Ramos (cell line): ENCODE data around the gene TAT.
"Not testable (repeated sequence)": the region's sequence is repeated elsewhere in the genome, so short reads cannot be mapped to it uniquely, and the experiment has no call there.

ENCODE experiments used
- in situ Hi-C: fragments of 300-500 bp; cut with MboI; formaldehyde crosslinking; loops from one replicate; pipeline ENCODE4 v1.14.3; 2022; ENCODE audit warnings: low sequenced_read_pairs; ENCODE audit not compliant: unreplicated experiment

TAT gene

DNA sequence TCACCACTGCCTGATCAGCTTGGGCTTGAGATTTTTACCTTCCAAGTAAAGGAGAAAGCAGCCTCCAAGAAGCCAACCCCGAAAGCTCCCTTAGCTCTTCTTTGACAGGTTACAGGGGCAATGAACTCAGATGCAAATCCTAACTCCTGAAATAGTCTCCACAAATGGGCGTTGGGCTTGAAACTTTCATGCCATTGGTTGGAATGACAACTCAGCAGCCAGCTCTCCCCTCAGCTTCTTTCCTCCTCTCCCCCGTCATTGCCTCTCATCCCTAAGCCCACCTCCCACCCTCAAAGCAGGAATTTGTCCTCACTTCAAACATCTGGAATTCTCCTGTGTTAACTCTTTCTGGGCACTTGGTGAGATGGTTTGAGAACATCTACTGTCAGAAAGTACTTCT lies at the start of gene TAT:
TAT (minus strand) TSS at position 122 of the 400 bp plus-strand sequence. CDS start 677 bp downstream, outside the sequence.
- in situ Hi-C loops: no loop called here

DNA sequence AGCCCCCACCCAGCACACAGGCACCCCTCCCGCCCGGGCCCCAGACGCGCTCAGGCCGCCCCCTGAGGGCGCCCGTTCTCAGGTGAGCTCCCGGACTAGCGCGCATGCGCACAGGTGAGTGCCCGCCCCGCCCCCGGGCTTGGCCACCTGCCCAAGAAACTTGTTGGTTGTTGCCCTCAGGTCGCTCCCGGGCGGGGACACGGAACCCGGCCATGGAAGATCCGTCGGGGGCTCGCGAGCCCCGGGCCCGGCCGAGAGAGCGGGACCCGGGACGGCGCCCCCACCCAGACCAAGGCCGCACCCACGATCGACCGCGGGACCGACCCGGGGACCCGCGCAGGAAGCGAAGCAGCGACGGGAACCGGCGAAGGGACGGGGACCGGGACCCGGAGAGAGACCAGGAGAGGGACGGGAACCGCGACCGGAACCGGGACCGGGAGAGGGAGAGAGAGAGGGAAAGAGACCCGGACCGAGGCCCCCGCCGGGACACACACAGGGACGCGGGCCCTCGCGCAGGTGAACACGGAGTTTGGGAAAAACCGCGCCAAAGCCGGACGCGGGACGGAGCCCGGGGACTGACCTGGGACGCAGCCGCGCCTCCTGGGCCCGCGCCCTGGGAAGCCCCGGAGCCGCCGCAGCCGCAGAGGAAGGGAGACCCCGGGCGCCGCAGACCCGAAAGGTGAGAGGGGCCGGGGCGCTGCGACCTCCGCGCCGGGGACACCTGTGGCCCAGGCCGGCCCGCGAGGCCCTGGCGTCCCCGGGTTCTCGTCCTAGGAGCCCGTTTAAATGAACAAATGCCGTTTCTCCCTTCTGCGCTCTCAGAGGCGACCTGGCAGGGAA lies 49.3 kb upstream of the TAT start, which contains the start of gene MARVELD3:
MARVELD3 (plus strand) TSS at position 167 of the 840 bp plus-strand sequence; CDS start at position 213, 46 bp downstream.
- in situ Hi-C loops: no loop called here

DNA sequence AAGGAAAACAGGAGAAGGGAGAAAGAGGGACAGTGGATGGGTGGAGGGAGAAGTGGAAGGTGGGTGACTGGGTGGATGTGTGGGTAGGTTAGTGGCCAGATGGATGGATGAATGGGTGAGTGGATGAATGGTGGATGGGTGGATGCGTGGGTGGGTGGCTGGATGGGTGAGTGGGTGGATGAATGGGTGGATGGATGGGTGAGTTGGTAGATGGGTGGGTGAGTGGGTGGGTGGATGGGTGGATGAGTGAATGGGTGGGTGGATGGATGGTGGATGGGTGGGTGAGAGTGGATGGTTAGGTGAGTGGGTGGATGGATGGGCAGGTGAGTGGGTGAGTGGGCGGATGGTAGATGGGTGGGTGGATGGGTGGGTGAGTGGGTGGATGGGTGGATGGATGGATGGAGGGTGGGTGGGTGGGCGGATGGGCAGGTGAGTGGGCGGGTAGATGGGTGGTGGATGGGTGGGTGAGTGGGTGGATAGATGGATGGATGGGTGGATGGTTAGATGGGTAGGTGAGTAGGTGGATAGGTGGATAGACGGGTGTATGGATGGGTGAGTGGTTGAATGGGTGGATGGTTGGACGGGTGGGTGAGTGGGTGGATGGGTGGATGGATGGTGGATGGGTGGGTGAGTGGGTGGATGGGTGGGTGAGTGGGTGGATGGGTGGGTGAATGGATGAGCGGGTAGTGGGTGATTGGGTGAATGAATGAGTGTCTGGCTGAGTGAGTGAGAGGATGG lies 48.4 kb upstream of the TAT start:
- in situ Hi-C loops: no loop called here

DNA sequence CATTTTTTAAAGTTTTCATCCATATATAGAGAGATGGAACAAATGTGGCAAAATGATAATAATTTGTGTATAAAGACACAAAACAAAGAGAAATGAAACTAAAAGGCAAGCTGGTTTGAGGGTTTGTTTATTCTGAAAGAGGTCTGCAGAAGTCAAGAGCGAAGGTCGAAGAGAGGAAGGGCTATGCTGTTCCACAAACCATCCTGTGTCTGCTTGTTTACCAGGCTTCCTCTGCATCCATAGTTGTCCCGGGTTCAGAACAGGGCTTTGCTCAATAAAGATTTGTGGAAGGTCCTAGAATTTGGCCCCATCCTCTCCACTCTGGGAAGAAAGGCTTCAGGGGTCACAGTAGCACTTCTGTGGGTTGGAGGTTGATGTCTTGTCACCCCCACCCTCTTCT lies 46.7 kb upstream of the TAT start:
- in situ Hi-C loops: no loop called here

DNA sequence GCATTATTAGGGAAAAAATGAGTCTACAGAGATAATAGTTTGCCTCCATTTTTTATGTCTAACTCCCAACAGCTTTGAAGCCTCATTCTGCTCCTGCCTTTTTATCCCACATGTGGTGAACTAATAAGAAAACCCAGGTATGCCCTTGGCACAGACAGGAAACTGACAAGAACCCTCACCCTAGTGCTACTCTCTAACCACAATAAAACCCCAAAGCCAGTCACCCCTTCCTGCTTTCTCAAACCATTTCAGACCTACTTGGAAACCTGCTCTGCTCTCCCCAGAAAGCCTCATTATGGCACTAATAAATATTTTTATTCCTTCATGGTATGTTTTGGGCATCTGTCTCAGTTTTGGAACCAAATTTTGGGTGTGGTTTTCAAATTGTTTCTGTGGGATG lies 45.2 kb upstream of the TAT start:
- in situ Hi-C loops: no loop called here

DNA sequence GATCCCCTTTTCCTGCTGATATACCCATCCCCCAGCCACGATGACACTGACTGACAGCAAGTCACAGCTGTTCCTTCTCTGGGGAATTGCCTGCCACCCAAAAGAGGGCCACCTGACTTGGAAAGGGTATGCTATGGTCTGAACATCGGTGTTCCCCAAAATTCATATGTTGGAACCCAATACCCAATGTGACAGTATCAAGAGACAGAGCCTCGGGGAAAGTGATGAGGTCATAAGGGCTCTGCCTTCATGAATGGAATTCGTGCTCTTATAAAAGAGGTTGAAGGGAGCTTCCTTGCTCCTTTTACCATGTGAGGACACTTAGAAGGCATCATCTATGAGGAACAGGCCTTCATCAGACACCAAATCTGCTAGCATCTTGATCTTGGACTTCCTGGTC lies 41.5 kb upstream of the TAT start:
- in situ Hi-C loops: no loop called here

DNA sequence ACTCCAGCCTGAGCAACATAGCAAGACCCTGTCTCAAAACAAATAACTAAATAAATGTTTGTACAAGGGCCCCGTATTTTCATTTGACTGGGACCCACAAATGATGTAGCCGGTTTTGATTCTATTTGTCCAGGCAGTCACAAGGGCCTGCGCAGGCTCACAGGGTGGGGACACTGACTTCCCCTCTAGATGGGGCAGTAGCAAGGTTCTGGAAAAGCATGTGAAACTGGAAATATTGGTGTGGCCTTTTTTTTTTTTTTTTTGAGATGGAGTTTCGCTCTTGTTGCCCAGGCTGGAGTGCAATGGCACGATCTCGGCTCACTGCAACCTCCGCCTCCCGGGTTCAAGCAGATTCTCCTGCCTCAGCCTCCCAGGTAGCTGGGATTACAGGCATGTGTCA lies 38.1 kb upstream of the TAT start:
- in situ Hi-C loops: loop anchor here (5.0 kb wide), 1 partner anchor 203 kb away; no protein-coding TSS in a partner anchor

DNA sequence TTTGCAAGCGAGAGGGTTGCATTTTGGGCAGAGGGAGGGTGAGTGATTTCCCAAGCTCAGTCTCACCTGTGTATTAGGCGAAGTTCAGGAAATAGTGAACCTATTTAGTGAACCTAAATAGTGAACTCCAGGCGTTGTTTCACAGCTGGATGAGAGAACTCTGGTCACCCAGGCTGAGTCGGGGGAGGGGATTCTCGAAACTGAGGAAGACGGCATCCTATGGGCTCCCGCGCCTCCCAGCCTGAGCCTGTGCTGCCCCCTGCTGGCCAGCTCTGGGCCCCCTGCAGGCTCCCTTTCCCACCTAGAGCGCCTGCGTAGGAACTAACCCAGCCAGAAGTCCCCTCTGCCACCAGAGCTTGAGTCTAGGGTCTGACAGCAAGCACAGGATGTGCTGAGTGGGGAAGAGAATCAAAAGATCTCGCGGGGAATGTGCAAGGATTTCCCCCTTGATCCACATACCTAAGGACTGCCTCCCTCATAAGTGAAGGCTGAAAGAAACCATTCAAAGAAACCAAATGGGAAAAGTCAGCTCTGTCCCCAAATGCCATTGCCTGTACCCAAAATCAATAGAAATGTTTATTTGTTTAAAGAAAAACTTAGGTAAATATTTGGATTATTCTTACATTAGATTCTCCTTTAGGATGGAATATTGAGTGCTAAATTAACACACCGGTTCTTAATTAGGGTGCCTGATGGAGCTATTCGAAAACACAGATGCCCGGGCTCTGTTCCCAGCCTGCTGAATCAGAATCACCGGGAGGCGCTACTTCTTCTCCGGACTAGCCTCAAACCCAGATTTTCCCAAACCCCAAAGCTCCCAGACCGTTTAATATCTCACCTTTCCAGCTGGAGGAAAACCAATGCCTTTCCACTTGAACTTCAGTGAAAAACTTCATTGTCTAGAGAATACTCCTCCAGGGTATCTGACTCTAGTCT lies 34.3 kb upstream of the TAT start:
- in situ Hi-C loops: loop anchor here (5.0 kb wide), 1 partner anchor 199 kb away; no protein-coding TSS in a partner anchor

DNA sequence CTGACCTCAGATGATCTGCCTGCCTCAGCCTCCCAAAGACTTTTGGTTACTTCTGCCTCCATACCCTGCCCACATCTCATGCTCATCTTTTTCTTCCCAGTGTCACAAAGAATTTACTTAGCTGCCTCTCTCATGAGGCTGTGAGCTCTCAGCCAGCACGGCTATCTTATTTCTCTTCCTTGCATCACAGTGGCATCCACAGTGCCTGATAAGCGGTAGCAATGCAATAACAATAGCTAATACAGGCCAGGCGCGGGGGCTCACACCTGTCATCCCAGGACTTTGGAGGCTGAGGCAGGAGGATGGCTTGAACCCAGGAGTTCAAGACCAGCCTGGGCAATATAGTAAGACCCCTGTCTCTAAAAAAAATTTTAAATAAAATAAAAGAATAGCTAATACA lies 33.6 kb upstream of the TAT start:
- in situ Hi-C loops: loop anchor here (5.0 kb wide), 1 partner anchor 198 kb away; no protein-coding TSS in a partner anchor

DNA sequence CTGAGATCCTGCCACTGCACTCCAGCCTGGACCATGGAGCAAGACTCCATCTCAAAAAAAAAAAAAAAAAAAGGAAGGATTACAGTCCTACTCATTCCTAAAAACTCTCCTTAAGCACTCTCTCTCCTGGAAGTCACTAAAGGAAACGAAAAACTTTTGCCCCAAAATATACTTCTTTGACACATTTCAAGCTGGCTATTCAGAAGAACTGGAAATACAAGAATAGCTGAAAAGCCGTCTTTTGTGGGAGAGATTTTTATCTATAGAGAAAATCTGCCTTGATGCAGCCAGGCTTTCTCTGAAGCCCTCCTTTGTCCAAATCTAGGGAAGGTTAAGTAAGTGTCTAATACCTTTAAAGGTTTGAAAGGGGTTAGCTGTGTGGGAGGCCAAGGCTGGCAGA lies 32.2 kb upstream of the TAT start:
- in situ Hi-C loops: no loop called here

DNA sequence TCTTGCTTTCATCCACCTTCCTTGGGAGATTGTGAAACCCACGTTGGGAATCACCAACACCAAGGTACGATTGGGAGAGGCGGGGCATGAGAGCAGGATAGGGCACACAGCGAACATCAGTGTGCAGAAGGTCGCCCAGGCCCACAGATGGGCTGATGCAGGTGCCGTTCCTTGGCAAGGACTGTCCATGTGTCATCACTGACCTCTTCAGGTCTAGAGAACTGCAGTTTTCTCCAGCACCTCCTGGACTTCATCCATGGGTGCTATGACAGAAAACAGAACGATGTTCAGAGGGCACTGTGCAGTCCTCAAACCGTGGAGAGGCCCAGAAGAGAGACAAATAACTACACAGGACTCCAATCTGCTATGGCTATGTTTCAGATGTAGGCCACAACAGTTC lies 23.9 kb upstream of the TAT start:
- in situ Hi-C loops: no loop called here

DNA sequence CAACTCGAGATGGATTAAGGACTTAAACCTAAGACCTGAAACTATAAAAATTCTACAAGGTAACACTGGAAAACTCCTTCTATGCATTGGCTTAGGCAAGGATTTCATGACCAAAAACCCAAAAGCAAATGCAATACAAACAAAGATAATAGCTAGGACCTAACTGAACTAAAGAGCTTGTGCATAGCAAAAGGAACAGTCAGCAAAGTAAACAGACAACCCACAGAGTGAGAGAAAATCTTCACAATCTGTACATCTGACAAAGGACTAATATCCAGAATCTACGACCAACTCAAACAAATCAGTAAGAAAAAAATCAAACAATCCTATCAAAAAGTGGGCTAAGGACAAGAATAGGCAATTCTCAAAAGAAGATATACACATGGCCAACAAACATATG lies 21.5 kb upstream of the TAT start:
- in situ Hi-C loops: not testable (repeated sequence)

DNA sequence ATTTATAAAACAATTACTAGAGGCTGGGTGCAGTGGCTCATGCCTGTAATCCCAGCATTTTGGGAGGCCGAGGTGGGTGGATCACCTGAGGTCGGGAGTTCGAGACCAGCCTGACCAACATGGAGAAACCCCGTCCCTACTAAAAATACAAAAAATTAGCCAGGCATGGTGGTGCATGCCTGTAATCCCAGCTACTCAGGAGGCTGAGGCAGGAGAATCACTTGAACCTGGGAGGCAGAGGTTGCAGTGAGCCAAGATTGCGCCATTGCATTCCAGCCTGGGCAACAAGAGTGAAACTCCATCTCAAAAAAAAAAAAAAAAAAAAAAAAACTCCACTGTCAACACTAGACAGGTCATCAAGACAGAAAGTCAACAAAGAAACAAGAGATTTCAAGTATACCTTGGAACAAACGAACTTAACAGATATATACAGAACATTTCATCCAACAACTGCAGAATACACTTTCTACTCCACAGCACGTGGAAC lies 18.5 kb upstream of the TAT start:
- in situ Hi-C loops: not testable (repeated sequence)

DNA sequence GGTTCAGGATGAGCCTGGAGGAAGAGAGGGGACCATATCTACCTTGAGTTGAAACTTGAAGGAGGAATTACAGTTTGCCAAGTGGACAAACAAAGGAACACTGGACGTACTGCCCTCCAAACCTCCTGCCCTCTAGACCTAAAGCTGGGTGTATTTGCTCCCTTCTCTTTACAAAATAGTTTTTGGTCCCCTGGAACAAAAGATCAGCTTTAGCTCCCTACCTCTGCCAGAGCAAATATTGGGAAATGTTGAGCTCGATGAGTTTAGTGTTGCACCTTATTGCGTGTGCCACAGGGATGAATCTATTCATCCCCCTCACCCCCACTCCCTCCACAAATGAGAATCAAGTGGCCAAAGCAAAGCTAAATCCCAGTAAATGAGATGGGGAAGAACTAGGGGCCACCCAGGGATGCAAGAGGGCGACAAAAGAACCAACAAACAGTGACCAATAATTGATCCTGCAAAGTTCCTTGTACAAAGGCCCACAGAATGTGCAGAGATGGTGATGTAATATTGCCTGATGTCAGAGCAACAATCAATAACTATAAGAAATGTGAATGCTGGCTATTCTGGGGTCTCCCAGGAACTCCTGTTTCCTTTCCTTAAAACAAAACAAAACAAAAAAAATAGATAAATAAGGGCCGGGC lies 17.2 kb upstream of the TAT start:
- in situ Hi-C loops: no loop called here

DNA sequence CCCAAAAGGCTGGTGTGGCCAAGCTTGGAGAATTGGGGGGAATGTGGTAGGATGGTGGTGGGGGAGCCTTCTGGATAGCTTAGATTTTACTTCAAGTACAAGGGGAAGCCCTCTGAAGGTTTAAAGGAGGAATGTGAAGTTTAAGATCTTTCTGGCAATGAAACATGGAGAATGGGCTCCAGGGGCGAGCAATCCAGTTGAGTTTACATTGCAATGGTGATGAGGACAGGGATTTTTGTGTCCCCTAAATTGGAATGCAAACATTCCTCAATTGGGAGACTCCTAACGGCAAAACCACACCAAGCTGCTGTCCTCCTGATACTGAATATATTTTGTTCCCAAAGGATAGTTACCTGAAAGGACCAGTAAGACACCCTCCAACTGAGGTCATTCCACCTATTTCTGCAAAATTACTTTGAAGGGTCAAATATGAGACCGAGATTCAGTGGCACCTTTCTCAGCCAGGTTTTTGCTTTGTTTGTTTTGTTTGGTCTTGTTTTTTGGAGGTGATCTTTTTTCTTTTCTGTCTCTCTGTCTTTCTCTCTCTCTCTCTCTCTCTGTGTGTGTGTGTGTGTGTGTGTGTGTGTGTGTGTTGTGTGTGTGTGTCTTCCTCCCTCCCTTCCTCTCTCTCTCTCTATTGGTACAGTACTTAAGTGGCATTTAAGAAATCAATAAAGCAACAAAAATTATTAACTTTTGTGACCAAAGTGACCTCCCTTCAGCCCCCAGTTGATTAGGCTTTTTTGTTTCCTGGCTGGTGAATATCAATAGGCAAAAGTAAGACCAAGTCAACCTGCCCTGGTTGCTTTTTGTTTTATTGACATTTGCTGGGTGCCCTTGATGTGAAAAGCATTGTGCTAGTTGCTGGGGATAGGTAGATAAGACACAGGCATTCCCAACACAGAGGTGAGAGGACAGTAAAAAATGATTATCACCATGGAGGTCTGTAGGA lies 16.4 kb upstream of the TAT start:
- in situ Hi-C loops: no loop called here

DNA sequence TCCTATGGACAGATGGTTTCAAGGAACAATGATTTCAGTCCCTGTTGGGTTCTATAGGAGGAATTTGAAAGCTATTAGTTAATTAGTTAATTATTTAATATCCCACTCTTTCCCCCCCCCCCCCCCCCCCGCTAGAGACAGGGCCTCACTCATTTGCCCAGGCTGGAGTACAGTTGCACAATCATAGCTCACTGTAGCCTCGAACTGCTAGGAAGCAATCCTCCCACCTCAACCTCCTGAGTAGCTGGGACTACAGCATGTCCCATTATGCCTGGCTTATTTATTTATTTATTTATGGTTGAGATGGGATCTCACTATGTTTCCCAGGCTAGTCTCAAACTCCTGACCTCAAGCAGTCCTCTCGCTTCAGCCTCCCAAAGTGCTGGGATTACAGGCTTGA lies 15.0 kb upstream of the TAT start:
- in situ Hi-C loops: no loop called here

DNA sequence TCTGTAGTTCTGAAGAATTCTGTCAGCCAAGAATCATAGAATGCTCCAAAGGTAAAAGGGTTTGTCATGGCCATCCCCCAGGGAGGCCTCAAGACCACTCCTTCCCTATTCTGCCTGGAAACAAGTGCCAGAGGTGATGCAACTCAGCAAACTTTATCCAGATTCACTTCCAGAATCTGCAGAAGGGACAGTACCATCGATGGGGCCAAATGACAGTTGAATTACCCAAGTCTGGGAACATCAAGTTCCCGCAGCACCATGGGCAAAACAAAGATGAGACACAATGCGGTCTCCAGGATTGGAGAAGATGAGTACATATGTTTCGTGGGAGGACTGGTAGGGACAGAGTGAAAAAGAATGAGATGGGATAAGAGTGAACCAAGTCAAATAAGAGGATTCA lies 13.7 kb upstream of the TAT start:
- in situ Hi-C loops: no loop called here

DNA sequence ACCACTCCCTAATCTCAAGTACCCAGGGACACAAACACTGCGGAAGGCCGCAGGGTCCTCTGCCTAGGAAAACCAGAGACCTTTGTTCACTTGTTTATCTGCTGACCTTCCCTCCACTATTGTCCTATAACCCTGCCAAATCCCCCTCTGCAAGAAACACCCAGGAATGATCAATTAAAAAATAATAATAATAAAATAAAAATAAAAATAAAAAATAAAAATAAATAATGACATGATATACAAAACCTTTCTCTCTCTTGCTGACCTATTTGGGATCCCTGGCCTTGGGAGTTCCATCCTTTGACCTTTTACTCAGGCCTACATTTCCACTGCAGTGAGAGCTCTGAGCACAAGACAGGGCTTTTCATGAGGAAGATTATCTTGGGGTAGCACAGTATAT lies 13.2 kb upstream of the TAT start:
- in situ Hi-C loops: not testable (repeated sequence)
